Measurements from ENCODE around the gene CTNNBL1. TPM values are rescaled to one million over a fixed set of nuclear protein-coding genes. Genes with fewer than 3 reads are reported as not detected.

Gene CTNNBL1
- total and polyA plus RNA-seq, 12 donors: 42.2 to 104 (median 52.0) TPM

DNA sequence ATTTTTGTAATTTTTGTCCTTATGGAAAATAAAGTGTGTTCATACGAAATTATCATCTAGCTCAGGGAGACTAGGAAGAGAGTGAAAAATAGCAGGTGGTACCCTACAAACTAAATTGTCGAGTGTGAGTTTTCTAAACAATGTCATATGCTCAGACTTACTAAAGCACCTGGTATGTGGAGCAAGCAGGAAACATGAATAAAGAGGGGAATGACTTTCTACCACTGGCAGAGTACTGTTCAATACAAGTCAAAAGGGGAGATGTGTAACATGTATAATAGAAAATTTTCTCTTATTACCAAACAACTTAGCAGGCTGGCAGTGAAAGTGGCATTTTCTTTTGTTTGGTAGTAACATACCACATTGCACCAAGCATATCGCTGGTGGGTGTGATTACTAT, 36.1 kb downstream of the CTNNBL1 start:
- peaks cover 0 to 20% (median 0%) of the 10 kb centered on the region in 9 donors for H3K36me3 ChIP-seq
- DNase-seq (no peak), ATAC-seq (no peak)
- TF ChIP-seq, protein P1, sequence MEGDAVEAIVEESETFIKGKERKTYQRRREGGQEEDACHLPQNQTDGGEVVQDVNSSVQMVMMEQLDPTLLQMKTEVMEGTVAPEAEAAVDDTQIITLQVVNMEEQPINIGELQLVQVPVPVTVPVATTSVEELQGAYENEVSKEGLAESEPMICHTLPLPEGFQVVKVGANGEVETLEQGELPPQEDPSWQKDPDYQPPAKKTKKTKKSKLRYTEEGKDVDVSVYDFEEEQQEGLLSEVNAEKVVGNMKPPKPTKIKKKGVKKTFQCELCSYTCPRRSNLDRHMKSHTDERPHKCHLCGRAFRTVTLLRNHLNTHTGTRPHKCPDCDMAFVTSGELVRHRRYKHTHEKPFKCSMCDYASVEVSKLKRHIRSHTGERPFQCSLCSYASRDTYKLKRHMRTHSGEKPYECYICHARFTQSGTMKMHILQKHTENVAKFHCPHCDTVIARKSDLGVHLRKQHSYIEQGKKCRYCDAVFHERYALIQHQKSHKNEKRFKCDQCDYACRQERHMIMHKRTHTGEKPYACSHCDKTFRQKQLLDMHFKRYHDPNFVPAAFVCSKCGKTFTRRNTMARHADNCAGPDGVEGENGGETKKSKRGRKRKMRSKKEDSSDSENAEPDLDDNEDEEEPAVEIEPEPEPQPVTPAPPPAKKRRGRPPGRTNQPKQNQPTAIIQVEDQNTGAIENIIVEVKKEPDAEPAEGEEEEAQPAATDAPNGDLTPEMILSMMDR (IDR thresholded peaks at IDR 0.05): no peak
- peak overlapping the region in 5 of 10 donors; percentile 27 to 74 (median 65) for H3K27ac ChIP-seq
- no peaks in the 10 kb centered on the region for H3K9me3 ChIP-seq
- peaks cover 0 to 68% (median 51%) of the 10 kb centered on the region in 9 donors for H3K4me1 ChIP-seq
- intact Hi-C loops (cut with DNase I): loop anchor here in 2 of 10 donors (5.0 to 10.0 kb wide), 2 partner anchors 55 to 642 kb away; no protein-coding TSS in a partner anchor
- no peak overlapping the region for H3K4me3 ChIP-seq
- H3K27me3 ChIP-seq: no peaks in the 10 kb centered on the region
- WGBS, 2 donors: 82% methylated on average over 3 of the region's 3 CpGs

DNA sequence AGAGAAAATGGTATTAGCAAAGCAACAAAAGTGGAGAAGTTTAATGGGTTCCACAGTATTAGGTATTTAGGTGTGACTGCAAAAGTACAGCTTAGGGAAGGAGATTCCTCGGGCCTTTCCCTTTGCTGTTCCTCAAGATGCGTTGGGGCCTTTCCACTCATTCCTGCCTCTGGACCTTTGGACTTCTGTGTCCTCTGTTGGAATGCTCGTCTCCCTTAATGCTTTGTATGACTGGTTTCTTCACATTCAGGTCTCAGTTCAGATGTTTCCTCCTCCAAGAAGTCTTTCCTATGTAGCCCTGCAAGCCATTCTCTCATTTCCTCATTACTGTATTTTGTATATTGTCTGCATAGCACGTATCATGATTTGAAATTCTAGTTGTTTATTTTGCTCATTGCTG, 39.6 kb downstream of the CTNNBL1 start:
- Histone ChIP-seq H3K27ac (no peak overlapping the region), H3K4me1 (peaks cover 0 to 67% (median 41%) of the 10 kb centered on the region in 9 donors), H3K9me3 (peaks cover 0 to 9% (median 0%) of the 10 kb centered on the region in 11 donors), H3K4me3 (no peak overlapping the region), H3K36me3 (peaks cover 0 to 54% (median 0%) of the 10 kb centered on the region in 9 donors), H3K27me3 (no peaks in the 10 kb centered on the region)
- ATAC-seq (no peak), DNase-seq (no peak)
- 82 to 88% methylated on average over 4 of the region's 4 CpGs for WGBS, 2 donors
- TF ChIP-seq, protein P1 (IDR thresholded peaks at IDR 0.05): no peak
- intact Hi-C loops (cut with DNase I): loop anchor here in 2 of 10 donors (5.0 to 10.0 kb wide), 2 partner anchors 59 to 639 kb away; no protein-coding TSS in a partner anchor

DNA sequence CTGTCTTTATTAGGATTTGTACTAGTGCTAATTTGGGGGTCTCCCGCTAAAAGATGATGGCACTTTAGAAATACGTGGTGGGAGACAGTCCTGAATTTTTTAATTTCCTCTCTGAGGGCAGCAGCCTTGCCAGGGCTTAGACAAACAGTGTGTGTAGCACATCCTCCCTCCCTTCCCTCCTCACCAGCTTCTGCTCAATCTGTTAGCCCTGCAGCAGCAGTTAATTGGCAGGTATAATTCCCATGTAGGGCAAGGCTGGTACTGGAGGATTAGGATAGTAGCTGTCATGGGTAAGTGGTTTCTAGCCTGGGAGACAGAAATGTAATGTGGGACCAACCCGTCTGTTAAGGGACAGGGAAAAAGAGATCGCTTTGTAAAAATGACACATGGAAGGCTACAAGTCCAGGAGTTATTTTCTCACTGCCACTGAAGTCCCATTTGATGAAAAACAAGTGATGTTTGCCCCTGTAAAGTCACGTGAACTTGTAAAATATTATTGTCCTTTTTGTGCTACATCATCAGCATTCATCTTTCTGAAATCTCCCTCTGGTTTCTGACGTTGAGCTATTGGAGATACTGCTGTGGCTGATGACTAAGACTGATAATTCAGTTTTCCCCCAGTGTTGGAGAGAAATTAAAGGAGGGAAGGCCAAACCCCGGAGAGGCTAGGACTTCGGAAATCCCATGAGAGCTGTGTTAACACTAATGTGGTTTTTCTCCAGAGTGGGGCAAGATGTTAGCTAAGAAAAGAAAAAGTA, 40.6 kb downstream of the CTNNBL1 start:
- no peak overlapping the region for H3K4me3 ChIP-seq
- ATAC-seq (peak in 2 of 8 donors; percentile 18 to 32), DNase-seq (no peak)
- WGBS, 2 donors: 68 to 73% methylated on average over 8 of the region's 8 CpGs
- peaks cover 0 to 57% (median 31%) of the 10 kb centered on the region in 9 donors for H3K4me1 ChIP-seq
- peaks cover 0 to 9% (median 0%) of the 10 kb centered on the region in 11 donors for H3K9me3 ChIP-seq
- H3K27ac ChIP-seq: peak overlapping the region in 3 of 10 donors; percentile 10 to 47 (median 37)
- H3K27me3 ChIP-seq: no peaks in the 10 kb centered on the region
- TF ChIP-seq, protein P1 (IDR thresholded peaks at IDR 0.05): no peak
- peaks cover 0 to 64% (median 0%) of the 10 kb centered on the region in 9 donors for H3K36me3 ChIP-seq
- intact Hi-C loops (cut with DNase I): loop anchor here in 2 of 10 donors (5.0 to 10.0 kb wide), 2 partner anchors 60 to 638 kb away; no protein-coding TSS in a partner anchor

DNA sequence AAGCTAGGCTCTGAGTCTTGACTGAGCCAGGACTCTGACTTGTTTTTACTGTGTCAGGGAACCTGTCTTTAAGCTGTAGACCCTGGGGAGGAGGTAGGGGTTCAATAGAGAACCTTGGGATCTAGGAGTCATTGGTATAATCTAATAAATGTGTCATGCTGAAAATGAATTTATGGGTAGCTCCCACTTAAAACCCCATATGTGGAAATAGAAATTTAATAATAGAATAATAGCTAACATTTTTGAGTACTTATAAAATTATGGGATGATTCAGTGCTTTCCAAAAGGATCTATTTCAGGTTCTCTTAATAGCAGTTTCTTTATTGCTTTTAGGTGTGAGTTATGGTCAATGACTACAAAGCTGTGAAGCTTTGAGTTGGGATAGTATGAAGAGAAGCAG, 41.7 kb downstream of the CTNNBL1 start:
- intact Hi-C loops (cut with DNase I): loop anchor here in 1 of 10 donors (10.0 kb wide), 1 partner anchor 61 kb away; no protein-coding TSS in a partner anchor

More for the DNA sequence above, 41.7 kb downstream of the CTNNBL1 start:
- no peak overlapping the region for H3K27ac ChIP-seq
- ATAC-seq (no peak), DNase-seq (no peak)
- peaks cover 0 to 46% (median 22%) of the 10 kb centered on the region in 9 donors for H3K4me1 ChIP-seq
- no peak overlapping the region for H3K4me3 ChIP-seq
- TF ChIP-seq, protein P1 (IDR thresholded peaks at IDR 0.05): no peak
- no peaks in the 10 kb centered on the region for H3K27me3 ChIP-seq
- peaks cover 0 to 76% (median 0%) of the 10 kb centered on the region in 9 donors for H3K36me3 ChIP-seq
- H3K9me3 ChIP-seq: peaks cover 0 to 9% (median 0%) of the 10 kb centered on the region in 11 donors

Data from heart right ventricle (tissue), 16 donors.